Head of caudate nucleus (tissue), 42 donors: ENCODE measurements around the gene SLC25A21.
"Not testable (repeated sequence)": the region's sequence is repeated elsewhere in the genome, so short reads cannot be mapped to it uniquely, and the experiment has no call there.

Source experiments
- DNase-seq, 42 donors: peaks; one replicate each; pipeline versions ENCODE4 v3.0.0 to v3.0.0-alpha.2; 2020 to 2021; ENCODE audit warnings: mixed read lengths in 7 of 42
- intact Hi-C: fragments of 100-400 bp; cut with DNase I; formaldehyde crosslinking; loops from one replicate; pipeline ENCODE4 v1.15.0; 2022

The SLC25A21 gene

DNA sequence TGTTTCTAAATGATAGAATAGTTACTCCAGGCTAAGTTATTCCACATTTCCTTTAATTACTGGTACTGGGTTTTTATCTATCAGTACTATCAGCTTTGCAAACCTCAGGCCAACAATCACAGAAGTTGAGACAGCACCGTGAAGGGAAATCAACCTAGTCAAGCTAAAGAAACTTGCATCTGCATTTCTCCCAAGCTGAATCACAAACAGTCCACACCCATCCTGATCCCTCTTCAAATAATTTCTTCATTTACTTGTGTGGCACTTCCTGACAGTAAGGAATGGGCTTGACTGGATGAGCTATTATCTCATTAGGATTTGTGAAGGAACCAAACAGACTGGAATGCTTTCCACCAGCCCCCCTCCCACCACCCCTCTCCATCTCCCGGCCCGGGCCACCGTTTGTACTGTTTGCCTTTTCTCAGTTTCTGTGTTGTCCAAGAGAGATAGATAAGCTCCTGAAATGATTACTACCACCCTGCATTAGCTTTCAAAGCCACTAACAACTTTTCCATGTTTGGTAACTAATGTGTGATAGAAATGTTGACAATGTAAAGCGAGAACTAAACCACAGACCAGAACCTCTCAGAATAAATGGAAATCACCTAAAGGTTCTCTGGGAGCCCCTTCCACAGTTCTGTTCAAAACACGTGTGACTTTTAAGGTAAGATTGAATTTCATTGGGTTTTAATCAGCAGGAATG is 236.3 kb downstream of the SLC25A21 start:
- intact Hi-C loops: no loop called here
- no peak for DNase-seq

DNA sequence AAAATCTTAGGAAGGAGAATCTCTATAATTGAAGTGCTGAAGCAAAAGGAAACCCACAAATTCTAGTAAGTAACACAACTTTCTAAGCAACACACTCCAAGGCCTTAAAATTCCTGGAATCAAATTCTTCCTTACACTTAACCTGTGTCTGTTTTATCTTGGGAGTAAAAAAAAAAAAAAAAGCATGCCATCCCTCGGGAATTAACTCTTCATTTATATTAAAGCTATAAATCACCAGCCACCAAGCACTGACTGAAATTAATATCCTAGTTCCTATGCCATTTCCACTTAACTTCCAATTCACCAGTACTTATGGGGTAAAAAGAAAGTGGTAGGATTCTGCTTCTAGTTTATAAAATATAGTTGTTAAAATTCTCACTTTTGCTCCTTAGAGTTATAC is 238.1 kb downstream of the SLC25A21 start:
- intact Hi-C loops: no loop called here
- DNase-seq: no peak

GRCh38 chr14:36931791-36932190 is 240.6 kb downstream of the SLC25A21 start:
- intact Hi-C loops: no loop called here
- no peak for DNase-seq

DNA sequence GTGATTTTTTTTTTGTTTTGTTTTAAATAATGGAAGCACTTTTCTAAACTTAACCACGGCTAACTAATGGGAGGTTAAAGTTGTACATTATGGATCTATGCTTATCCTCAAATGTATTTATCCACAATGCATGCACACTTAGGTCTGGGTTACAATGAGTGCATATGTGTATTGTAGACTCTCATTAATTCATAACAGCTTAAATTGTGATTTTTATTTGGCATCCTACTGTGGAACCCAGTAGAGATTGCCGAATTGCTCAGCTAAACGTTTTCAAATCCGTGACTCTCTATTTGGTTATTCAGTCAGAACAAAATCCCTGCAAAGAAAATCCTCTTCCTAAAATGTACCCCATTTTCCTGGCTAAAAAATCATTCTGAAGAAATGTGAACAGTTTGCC is 244.0 kb downstream of the SLC25A21 start:
- DNase-seq: no peak
- intact Hi-C loops: no loop called here

DNA sequence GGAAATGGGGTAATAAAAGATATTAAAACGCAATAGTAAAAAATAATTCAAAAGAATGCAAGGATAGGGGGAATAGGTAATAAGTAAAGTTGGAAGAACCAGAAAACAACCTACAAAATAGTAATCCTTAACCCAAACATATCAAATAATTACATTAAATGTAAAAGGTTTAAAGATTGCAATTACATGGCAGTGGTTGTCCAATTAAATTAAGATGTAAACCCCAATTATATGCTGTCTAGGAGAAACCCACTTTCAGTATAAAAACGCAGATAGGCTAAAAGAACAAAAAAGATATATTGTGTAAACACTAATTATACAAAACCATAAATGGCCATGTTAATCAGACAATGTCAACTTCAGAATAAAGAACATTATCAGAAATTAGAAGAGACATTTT is 247.3 kb downstream of the SLC25A21 start:
- intact Hi-C loops: no loop called here
- DNase-seq: no peak

- intact Hi-C loops: no loop called here
- no peak for DNase-seq
Observed at GRCh38 chr14:36916668-36917067, 255.7 kb downstream of the SLC25A21 start.

DNA sequence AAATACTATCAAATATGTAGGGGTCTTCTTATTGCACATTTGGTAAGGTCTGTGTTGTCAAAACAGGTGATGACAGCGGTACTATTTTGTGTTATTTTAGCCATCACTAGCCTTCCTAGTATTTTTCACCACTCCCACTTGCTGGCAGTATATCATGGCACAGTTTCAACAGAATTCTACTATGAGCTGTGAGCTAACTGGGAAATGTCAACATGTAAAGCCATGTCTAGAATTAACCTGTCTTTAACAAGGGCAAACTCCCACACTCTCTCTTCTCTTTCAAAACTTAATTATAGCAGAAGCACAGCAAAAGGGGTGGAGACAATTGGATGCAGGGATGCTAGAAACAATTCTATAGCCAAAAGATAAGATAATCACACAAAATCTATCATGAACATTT is 257.3 kb downstream of the SLC25A21 start:
- DNase-seq: no peak
- intact Hi-C loops: no loop called here

GRCh38 chr14:36910578-36910977 is 261.8 kb downstream of the SLC25A21 start:
- intact Hi-C loops: no loop called here
- DNase-seq: no peak

- intact Hi-C loops: no loop called here
- no peak for DNase-seq
Observed at GRCh38 chr14:36905272-36905888, 267.0 kb downstream of the SLC25A21 start.

GRCh38 chr14:36901861-36902260 is 270.5 kb downstream of the SLC25A21 start:
- DNase-seq: no peak
- intact Hi-C loops: no loop called here

DNA sequence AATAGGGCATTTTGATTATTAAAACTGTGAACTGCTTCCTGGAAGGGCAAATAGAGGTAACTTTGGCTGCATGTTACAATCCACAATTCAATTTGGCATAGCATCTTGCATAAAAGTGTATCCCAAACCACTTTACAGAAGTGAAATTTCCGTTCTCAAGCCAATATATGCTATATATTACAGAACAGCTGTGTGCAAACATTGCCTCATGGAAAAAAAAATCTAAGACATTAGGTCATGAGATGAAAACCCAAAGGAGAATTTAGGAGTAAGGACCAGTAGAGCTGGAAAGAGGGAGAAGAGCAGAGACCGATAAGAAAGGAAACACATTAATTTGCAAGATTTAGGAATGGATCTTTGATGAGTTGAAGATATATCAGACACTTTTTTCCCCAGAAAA is 271.6 kb downstream of the SLC25A21 start:
- intact Hi-C loops: no loop called here
- DNase-seq: no peak

- intact Hi-C loops, DNase-seq: not testable (repeated sequence)
Observed at GRCh38 chr14:36896300-36896699, 276.1 kb downstream of the SLC25A21 start.

- intact Hi-C loops: no loop called here
- no peak for DNase-seq
Observed at GRCh38 chr14:36884049-36884448, 288.4 kb downstream of the SLC25A21 start.

- intact Hi-C loops: no loop called here
- DNase-seq: no peak
Observed at GRCh38 chr14:36880276-36880675, 292.1 kb downstream of the SLC25A21 start.

GRCh38 chr14:36879558-36879957 is 292.8 kb downstream of the SLC25A21 start:
- intact Hi-C loops: no loop called here
- DNase-seq: no peak

DNA sequence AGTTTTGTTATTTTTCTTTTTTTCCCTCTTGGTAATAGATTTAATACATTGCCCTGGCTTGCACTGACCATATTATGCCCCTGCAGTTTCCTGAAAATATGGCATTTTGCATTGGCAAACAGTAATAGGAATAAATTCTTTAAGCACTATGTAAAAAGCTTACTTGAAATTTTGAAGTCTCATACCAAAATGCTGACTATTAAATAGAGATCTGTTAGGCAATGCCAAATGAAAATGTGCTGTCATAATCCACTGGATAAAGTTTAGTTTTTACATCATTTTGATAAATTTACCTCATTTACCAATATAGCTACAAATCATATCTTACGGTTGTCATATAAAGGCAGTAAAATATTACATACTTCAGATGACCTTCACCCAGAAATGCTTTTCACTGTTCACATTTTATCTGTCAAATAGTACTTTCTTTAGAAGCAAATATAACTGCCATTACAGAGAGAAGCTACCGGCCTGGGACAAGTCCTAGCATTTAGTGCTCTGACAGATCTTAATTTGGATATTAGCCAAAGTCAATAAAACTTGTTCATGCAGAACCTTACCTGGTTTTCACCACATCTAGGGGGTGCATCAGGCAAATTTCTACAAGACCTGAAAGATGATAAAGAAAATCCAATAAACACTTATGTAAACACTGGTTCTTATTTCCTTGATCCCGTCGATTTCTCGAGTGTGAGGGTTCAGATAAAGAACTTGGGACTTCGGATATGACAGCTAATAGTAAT is 297.8 kb downstream of the SLC25A21 start:
- intact Hi-C loops: no loop called here

GRCh38 chr14:36870776-36871175 is 301.6 kb downstream of the SLC25A21 start:
- intact Hi-C loops: no loop called here
- DNase-seq: no peak

More for the DNA sequence above, 297.8 kb downstream of the SLC25A21 start:
- no peak for DNase-seq

DNA sequence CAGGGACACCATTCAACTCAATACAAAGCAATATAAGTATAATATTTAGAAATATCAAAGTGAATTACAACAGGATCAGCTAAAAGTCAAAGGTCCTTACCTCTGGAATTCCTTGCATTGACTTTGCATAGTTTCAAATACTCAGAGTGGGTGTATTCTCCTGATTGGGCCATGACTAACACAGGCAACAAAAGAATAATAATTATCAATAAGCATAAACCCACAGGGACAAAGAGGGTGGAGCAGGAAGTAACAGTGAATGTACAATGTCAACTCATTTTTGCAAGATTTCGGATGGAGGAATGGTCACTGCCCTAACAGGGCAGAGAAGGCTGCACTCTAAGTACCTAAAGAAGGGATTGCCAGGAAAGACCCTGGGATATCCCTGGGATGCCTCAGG is 303.3 kb downstream of the SLC25A21 start:
- intact Hi-C loops: no loop called here
- DNase-seq: no peak

- intact Hi-C loops: no loop called here
- peak in 28 of 42 donors; percentile 4 to 80 (median 27) for DNase-seq
Observed at GRCh38 chr14:36866867-36867266, 305.5 kb downstream of the SLC25A21 start.

- intact Hi-C loops: no loop called here
- DNase-seq: no peak
Observed at GRCh38 chr14:36863271-36863670, 309.1 kb downstream of the SLC25A21 start.
